NT2/D1 (cell line): ENCODE results near the gene ILDR2.

Experiments used
- DNase-seq: peaks from one replicate; pipeline ENCODE4 v3.0.0-alpha.2; 2011; ENCODE audit warnings: low read depth, low spot score
- H3K27me3 ChIP-seq: 2 replicates; pipeline ENCODE4 v1.6.0; 2011; ENCODE audit warnings: mild to moderate bottlenecking; ENCODE audit not compliant: insufficient read length, insufficient read depth
- H3K36me3 ChIP-seq: 2 replicates; pipeline ENCODE4 v1.6.1; 2011; ENCODE audit warnings: mild to moderate bottlenecking, low read length, mixed read lengths; ENCODE audit not compliant: insufficient read depth, insufficient read length
- H3K4me1 ChIP-seq: 2 replicates; pipeline ENCODE4 v1.5.1; 2011; ENCODE audit not compliant: insufficient read depth, insufficient read length
- H3K4me3 ChIP-seq: 2 replicates; pipeline ENCODE4 v1.5.1; 2011; ENCODE audit warnings: low read depth; ENCODE audit not compliant: insufficient read length
- H3K9ac ChIP-seq: 2 replicates; pipeline ENCODE4 v1.6.0; 2011; ENCODE audit warnings: low read depth; ENCODE audit not compliant: insufficient read length
- H3K9me3 ChIP-seq: 2 replicates; pipeline ENCODE4 v1.5.1; 2011; ENCODE audit warnings: mild to moderate bottlenecking, low read length; ENCODE audit not compliant: insufficient read depth
- SUZ12 ChIP-seq: IDR thresholded peaks from 2 replicates; pipeline ENCODE4 v1.6.1; 2011; ENCODE audit not compliant: insufficient read length, insufficient read depth; ENCODE audit errors: extremely low read depth
- YY1 ChIP-seq: IDR thresholded peaks from 2 replicates; pipeline ENCODE4 v1.6.1; 2011; ENCODE audit not compliant: insufficient read length, insufficient read depth
- ZNF274 ChIP-seq: IDR thresholded peaks from 2 replicates; pipeline ENCODE4 v1.6.1; 2011; ENCODE audit warnings: mild to moderate bottlenecking, low read depth, low read length

Gene ILDR2

DNA sequence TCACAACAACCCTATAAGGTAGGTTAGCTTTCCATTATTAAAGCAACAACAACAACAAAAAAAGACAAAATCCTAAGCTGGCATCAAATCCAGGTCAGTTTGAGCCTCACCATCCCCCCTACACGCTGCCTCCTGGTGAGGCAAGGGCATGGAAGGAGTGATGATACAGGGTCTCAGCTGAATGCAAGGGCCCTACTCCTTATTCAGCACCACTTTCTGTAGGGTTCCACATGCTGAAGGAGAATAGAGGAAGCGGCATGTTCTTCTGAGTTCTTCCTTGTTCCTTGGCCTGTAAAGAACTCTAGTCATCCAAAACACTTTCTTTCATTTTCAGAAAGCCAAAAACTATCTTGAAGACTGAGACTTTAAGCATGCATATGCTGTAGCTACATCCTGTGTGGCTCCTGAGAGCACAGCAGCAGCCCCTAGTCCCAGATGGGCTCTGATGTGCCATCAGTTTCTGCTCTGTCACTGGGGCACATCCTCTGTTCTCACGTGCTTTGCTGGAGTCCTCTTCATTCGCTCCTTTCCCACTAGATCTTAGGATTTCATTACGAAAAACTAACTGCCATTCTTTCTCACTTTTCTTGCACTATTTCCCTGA lies 6.2 kb downstream of the ILDR2 start:
- Histone ChIP-seq H3K9ac (no peak overlapping the region), H3K4me1 (peaks cover 9% of the 10 kb centered on the region), H3K27me3 (peaks cover 24% of the 10 kb centered on the region), H3K9me3 (no peaks in the 10 kb centered on the region), H3K36me3 (no peaks in the 10 kb centered on the region), H3K4me3 (no peak overlapping the region)
- DNase-seq = no peak
- TF ChIP-seq YY1 (no peak), SUZ12 (no peak), ZNF274 (no peak)

GRCh38 chr1:166960858-166961474 lies 14.4 kb downstream of the ILDR2 start:
- H3K9me3 ChIP-seq = no peaks in the 10 kb centered on the region; the same call in 1 of the 2 replicates
- no peak for DNase-seq
- H3K4me3 ChIP-seq = no peak overlapping the region
- no peaks in the 10 kb centered on the region for H3K27me3 ChIP-seq
- H3K9ac ChIP-seq = no peak overlapping the region
- no peaks in the 10 kb centered on the region for H3K4me1 ChIP-seq
- H3K36me3 ChIP-seq = no peaks in the 10 kb centered on the region
- TF ChIP-seq YY1 = no peak
- no peak for TF ChIP-seq SUZ12
- no peak for TF ChIP-seq ZNF274

GRCh38 chr1:166956872-166957271 lies 18.5 kb downstream of the ILDR2 start:
- DNase-seq = no peak
- Histone ChIP-seq H3K4me1 (no peaks in the 10 kb centered on the region), H3K4me3 (no peak overlapping the region), H3K27me3 (no peaks in the 10 kb centered on the region), H3K9ac (no peak overlapping the region), H3K36me3 (no peaks in the 10 kb centered on the region), H3K9me3 (no peaks in the 10 kb centered on the region; the same call in 1 of the 2 replicates)
- TF ChIP-seq YY1 (no peak), ZNF274 (no peak), SUZ12 (no peak)

DNA sequence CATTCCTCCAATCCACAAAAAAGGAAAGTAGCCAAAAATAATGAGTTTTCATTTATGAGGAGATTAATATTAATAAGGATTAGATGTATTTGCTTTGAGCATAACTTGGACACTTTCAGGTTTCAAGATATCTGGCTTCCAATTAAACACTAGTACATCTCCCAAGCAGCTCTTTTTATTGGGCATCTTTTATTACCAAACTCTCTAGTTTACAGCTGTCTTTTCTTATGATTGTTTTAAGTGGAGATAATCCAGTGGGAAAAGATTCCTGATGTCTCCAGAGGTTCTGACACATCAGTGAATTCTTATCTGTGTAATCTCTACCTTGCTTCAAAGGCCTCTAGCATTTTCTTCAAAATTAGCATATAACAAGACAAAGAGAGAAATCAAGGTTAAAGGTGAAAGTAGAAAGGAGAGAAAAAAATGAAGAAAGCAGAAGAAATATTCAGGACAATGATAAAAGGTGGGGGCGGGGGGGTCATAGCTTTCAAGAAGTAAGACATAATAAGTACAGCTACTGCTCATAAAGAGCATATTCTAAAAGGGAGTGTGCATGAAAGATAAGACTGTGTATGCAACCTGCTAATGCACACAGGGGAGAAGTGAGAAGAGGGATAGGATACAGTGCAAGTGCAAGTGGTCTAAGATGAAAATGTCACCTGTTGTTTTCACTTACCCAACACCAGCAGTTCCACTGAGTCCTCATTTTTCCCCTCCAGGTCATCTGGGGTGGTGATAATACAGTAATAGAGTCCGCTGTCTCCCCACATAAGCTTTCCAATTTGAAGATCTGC lies 19.1 kb downstream of the ILDR2 start:
- H3K4me1 ChIP-seq = no peaks in the 10 kb centered on the region
- no peak overlapping the region for H3K9ac ChIP-seq
- no peak overlapping the region for H3K4me3 ChIP-seq
- H3K27me3 ChIP-seq = no peaks in the 10 kb centered on the region
- H3K9me3 ChIP-seq = no peaks in the 10 kb centered on the region; the same call in 1 of the 2 replicates
- TF ChIP-seq YY1 = no peak
- no peak for TF ChIP-seq SUZ12
- no peak for TF ChIP-seq ZNF274
- DNase-seq = no peak
- no peaks in the 10 kb centered on the region for H3K36me3 ChIP-seq

DNA sequence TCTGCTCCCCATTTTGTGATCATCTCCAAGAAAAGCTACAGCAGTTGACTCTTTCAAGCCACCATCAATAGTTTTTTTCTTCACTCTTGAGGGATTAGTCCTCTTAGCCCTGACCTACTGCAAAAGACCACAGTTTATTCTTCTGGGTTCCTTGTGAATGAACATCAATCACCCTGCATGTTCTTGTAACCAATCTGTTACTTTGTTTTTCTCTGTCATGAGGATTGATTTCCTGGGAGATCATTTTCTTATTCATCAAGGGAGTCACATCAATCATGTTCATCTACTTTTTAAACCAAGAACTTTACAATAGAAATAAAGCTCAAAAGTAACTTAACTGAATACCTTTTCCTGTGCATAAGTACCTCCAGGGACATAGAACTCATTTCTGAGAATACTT lies 21.8 kb downstream of the ILDR2 start:
- no peak for DNase-seq
- Histone ChIP-seq H3K9ac (no peak overlapping the region), H3K9me3 (no peaks in the 10 kb centered on the region; the same call in 1 of the 2 replicates), H3K36me3 (no peaks in the 10 kb centered on the region), H3K27me3 (peaks cover 4% of the 10 kb centered on the region), H3K4me1 (peaks cover 2% of the 10 kb centered on the region), H3K4me3 (no peak overlapping the region)
- TF ChIP-seq ZNF274 (no peak), SUZ12 (no peak), YY1 (no peak)

- peaks cover 4% of the 10 kb centered on the region for H3K4me1 ChIP-seq
- H3K36me3 ChIP-seq = no peaks in the 10 kb centered on the region
- H3K9me3 ChIP-seq = no peaks in the 10 kb centered on the region
- H3K27me3 ChIP-seq = peaks cover 15% of the 10 kb centered on the region
- no peak overlapping the region for H3K4me3 ChIP-seq
- TF ChIP-seq YY1 = no peak
- no peak for TF ChIP-seq SUZ12
- TF ChIP-seq ZNF274 = no peak
- H3K9ac ChIP-seq = no peak overlapping the region
- DNase-seq = peak; percentile 79
These were observed 23.2 kb downstream of the ILDR2 start for GRCh38 chr1:166952002-166952746.

DNA sequence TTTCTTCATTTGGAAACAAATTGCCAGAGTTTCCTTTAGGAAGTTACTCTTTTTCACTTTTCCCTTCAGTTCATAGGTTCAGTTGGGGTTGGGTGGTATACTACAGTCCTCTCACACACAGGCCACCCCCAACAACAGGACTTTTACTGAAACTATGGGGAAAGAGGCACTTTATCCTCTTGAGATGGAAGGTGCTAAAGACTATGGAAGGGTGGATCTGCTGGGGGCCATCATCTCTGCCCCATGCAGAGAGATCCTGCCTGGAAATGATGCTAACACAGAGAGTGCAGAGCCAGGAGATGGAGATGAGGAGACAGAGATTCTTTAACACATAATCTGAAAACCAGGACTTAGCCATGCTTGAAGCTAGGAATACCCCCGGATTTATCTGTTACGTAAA lies 24.3 kb downstream of the ILDR2 start:
- no peaks in the 10 kb centered on the region for H3K9me3 ChIP-seq
- H3K4me3 ChIP-seq = no peak overlapping the region
- DNase-seq = no peak
- H3K27me3 ChIP-seq = peaks cover 24% of the 10 kb centered on the region
- H3K4me1 ChIP-seq = peaks cover 5% of the 10 kb centered on the region
- TF ChIP-seq SUZ12 = no peak
- TF ChIP-seq YY1 = no peak
- TF ChIP-seq ZNF274 = no peak
- no peaks in the 10 kb centered on the region for H3K36me3 ChIP-seq
- no peak overlapping the region for H3K9ac ChIP-seq
